Mucosa of descending colon (tissue), 3 donors: ENCODE results near the gene FAM180B. TPM values are rescaled to one million over a fixed set of nuclear protein-coding genes. Genes with fewer than 3 reads are reported as not detected.
A peak's percentile ranks its signal among the peaks of the same experiment; 100 is the strongest.

Source experiments
- ATAC-seq: fragments of 200-7000 bp; cut with Tn5 transposase; one replicate; pipeline ENCODE4 v1.9.1; 2020; ENCODE audit warnings: mild to moderate bottlenecking, moderate library complexity
- DNase-seq, 3 donors: peaks; one replicate each; pipeline ENCODE4 v3.0.0-alpha.2; 2020
- H3K36me3 ChIP-seq: fragments of 200-600 bp; one replicate; pipeline ENCODE4 v1.8.0; 2021; ENCODE audit warnings: low read depth, mild to moderate bottlenecking
- H3K4me1 ChIP-seq: fragments of 200-600 bp; one replicate; pipeline ENCODE4 v1.8.0; 2021; ENCODE audit warnings: low read depth, mild to moderate bottlenecking
- H3K4me3 ChIP-seq: fragments of 200-600 bp; one replicate; pipeline ENCODE4 v1.8.0; 2021; ENCODE audit warnings: mild to moderate bottlenecking
- H3K9me3 ChIP-seq: fragments of 200-600 bp; one replicate; pipeline ENCODE4 v1.8.0; 2021; ENCODE audit warnings: mild to moderate bottlenecking
- CTCF ChIP-seq: fragments of 200-600 bp; IDR thresholded peaks from one replicate; pipeline ENCODE4 v1.8.0; 2022; ENCODE audit warnings: antibody characterized with exemption, mild to moderate bottlenecking
- intact Hi-C, 2 donors: fragments of 100-400 bp; cut with DNase I in 1 of 2; cut with micrococcal nuclease in 1 of 2; formaldehyde crosslinking; loops; one replicate each; pipeline versions ENCODE4 v1.11.0 to v1.11.1; 2022; cut with DNase I, micrococcal nuclease
- total RNA-seq, 3 donors: library from RNA; stranded (reverse); fragmentation: NEBNext Ultra II Directional in 2 of 3; extraction: Animal tissue kit (Norgen Biotek cat#: 25700) in 2 of 3; gene quantifications; one replicate each; pipeline versions ENCODE4 v1.2.1 to v1.2.4, GENCODE V29; 2021 to 2023
- donor health status: DM: no; HTN: no; CAD: no; lungs with moderate emphysema.
- donor health status: DM: no; HTN: no; CAD: no.
- donor health status: DM: no; HTN: yes; CAD: no.

FAM180B gene
- total RNA-seq, 3 donors from 2014 or later, result 0.36 to 0.51 TPM; not detected in 1

GRCh38 chr11:47605921-47606320 is 19.4 kb downstream of the FAM180B start:
- ATAC-seq (no peak), DNase-seq (no peak)
- Histone ChIP-seq H3K4me1 (no peaks in the 10 kb centered on the region), H3K9me3 (no peaks in the 10 kb centered on the region), H3K4me3 (no peak overlapping the region), H3K36me3 (no peaks in the 10 kb centered on the region)
- intact Hi-C loops, result no loop called here
- no peak for TF ChIP-seq CTCF

GRCh38 chr11:47606731-47607130 is 20.3 kb downstream of the FAM180B start:
- Histone ChIP-seq H3K4me3 (no peak overlapping the region), H3K9me3 (no peaks in the 10 kb centered on the region), H3K36me3 (no peaks in the 10 kb centered on the region), H3K4me1 (no peaks in the 10 kb centered on the region)
- ATAC-seq (no peak), DNase-seq (no peak)
- intact Hi-C loops, result no loop called here
- no peak for TF ChIP-seq CTCF

- TF ChIP-seq CTCF, result no peak
- H3K4me1 ChIP-seq, result no peaks in the 10 kb centered on the region
- H3K36me3 ChIP-seq, result no peaks in the 10 kb centered on the region
- H3K4me3 ChIP-seq, result no peak overlapping the region
- intact Hi-C loops, result no loop called here
- no peak for ATAC-seq
- H3K9me3 ChIP-seq, result no peaks in the 10 kb centered on the region
- DNase-seq, result no peak
These were observed 20.9 kb downstream of the FAM180B start for GRCh38 chr11:47607380-47607779.

- intact Hi-C loops, result no loop called here
- H3K36me3 ChIP-seq, result no peaks in the 10 kb centered on the region
- TF ChIP-seq CTCF, result no peak
- no peaks in the 10 kb centered on the region for H3K4me1 ChIP-seq
- no peak overlapping the region for H3K4me3 ChIP-seq
- H3K9me3 ChIP-seq, result no peaks in the 10 kb centered on the region
- ATAC-seq, result no peak
- no peak for DNase-seq
These were observed 23.2 kb downstream of the FAM180B start for GRCh38 chr11:47609675-47610074.

GRCh38 chr11:47611348-47611794 is 24.9 kb downstream of the FAM180B start:
- DNase-seq (no peak), ATAC-seq (peak; percentile 36)
- no peaks in the 10 kb centered on the region for H3K4me1 ChIP-seq
- intact Hi-C loops, result no loop called here
- H3K9me3 ChIP-seq, result no peaks in the 10 kb centered on the region
- no peak overlapping the region for H3K4me3 ChIP-seq
- H3K36me3 ChIP-seq, result no peaks in the 10 kb centered on the region
- no peak for TF ChIP-seq CTCF

- Histone ChIP-seq H3K36me3 (no peaks in the 10 kb centered on the region), H3K4me1 (no peaks in the 10 kb centered on the region), H3K4me3 (no peak overlapping the region), H3K9me3 (no peaks in the 10 kb centered on the region)
- intact Hi-C loops, result no loop called here
- DNase-seq (no peak), ATAC-seq (no peak)
- no peak for TF ChIP-seq CTCF
These were observed 28.8 kb downstream of the FAM180B start for GRCh38 chr11:47615249-47615648.
